ENCODE measurements around the gene MIOS. TPM values are rescaled to one million over a fixed set of nuclear protein-coding genes. Genes with fewer than 3 reads are reported as not detected.

The MIOS gene
- total RNA-seq, 1 donor from 2014 or later = 37.9 TPM

GRCh38 chr7:7581531-7582179, 15.0 kb downstream of the MIOS start:
- Mint-ChIP-seq H3K36me3 (ENCODE audit: low read depth) (peaks cover 2% of the 10 kb centered on the region), H3K27me3 (ENCODE audit: low read depth) (no peaks in the 10 kb centered on the region), H3K4me1 (no peaks in the 10 kb centered on the region), H3K9me3 (no peaks in the 10 kb centered on the region), H3K4me3 (no peak overlapping the region), H3K27ac (ENCODE audit: unreplicated experiment) (no peak overlapping the region)
- TF ChIP-seq, protein P1, sequence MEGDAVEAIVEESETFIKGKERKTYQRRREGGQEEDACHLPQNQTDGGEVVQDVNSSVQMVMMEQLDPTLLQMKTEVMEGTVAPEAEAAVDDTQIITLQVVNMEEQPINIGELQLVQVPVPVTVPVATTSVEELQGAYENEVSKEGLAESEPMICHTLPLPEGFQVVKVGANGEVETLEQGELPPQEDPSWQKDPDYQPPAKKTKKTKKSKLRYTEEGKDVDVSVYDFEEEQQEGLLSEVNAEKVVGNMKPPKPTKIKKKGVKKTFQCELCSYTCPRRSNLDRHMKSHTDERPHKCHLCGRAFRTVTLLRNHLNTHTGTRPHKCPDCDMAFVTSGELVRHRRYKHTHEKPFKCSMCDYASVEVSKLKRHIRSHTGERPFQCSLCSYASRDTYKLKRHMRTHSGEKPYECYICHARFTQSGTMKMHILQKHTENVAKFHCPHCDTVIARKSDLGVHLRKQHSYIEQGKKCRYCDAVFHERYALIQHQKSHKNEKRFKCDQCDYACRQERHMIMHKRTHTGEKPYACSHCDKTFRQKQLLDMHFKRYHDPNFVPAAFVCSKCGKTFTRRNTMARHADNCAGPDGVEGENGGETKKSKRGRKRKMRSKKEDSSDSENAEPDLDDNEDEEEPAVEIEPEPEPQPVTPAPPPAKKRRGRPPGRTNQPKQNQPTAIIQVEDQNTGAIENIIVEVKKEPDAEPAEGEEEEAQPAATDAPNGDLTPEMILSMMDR (conservative IDR thresholded peaks at IDR 0.05) = peak; percentile 20
- DNase-seq (ENCODE audit: low read depth, low spot score) = no peak

- no peak for DNase-seq (ENCODE audit: low read depth, low spot score)
- H3K27me3 Mint-ChIP-seq (ENCODE audit: low read depth) = no peaks in the 10 kb centered on the region
- peaks cover 2% of the 10 kb centered on the region for H3K36me3 Mint-ChIP-seq (ENCODE audit: low read depth)
- no peaks in the 10 kb centered on the region for H3K4me1 Mint-ChIP-seq
- no peaks in the 10 kb centered on the region for H3K9me3 Mint-ChIP-seq
- H3K4me3 Mint-ChIP-seq = no peak overlapping the region
- TF ChIP-seq, protein P1 (conservative IDR thresholded peaks at IDR 0.05) = no peak
- H3K27ac Mint-ChIP-seq (ENCODE audit: unreplicated experiment) = no peak overlapping the region
These were observed 15.9 kb downstream of the MIOS start for GRCh38 chr7:7582596-7582995.

DNA sequence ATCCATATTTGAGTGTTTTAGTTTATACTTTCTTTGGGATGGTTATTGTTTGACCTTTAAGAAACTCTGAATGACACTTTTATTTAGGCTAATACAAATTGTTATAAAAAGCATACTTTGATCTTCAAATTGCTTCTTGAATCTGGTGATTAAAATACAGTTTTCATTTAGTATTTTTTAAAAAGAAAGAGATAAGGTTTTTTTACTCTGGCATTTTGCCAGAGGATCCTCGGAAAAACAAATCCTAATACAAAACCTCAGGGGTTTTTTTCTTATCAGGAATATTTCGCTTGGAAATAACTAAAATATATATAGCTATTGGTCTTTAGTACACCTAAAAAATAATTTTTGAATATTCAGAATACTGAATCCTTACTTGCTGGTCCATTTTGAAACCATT, 17.0 kb downstream of the MIOS start:
- Mint-ChIP-seq H3K4me3 (no peak overlapping the region), H3K4me1 (no peaks in the 10 kb centered on the region), H3K36me3 (ENCODE audit: low read depth) (peaks cover 2% of the 10 kb centered on the region), H3K9me3 (no peaks in the 10 kb centered on the region), H3K27ac (ENCODE audit: unreplicated experiment) (no peak overlapping the region), H3K27me3 (ENCODE audit: low read depth) (no peaks in the 10 kb centered on the region)
- TF ChIP-seq, protein P1 (conservative IDR thresholded peaks at IDR 0.05) = no peak
- DNase-seq (ENCODE audit: low read depth, low spot score) = no peak

GRCh38 chr7:7584653-7585052, 18.0 kb downstream of the MIOS start:
- H3K9me3 Mint-ChIP-seq = no peaks in the 10 kb centered on the region
- H3K36me3 Mint-ChIP-seq (ENCODE audit: low read depth) = peaks cover under 1% of the 10 kb centered on the region
- no peak overlapping the region for H3K27ac Mint-ChIP-seq (ENCODE audit: unreplicated experiment)

GRCh38 chr7:7585241-7585928, 18.7 kb downstream of the MIOS start:
- H3K27ac Mint-ChIP-seq (ENCODE audit: unreplicated experiment) = no peak overlapping the region
- no peaks in the 10 kb centered on the region for H3K4me1 Mint-ChIP-seq
- H3K9me3 Mint-ChIP-seq = no peaks in the 10 kb centered on the region
- DNase-seq (ENCODE audit: low read depth, low spot score) = no peak
- TF ChIP-seq, protein P1 (conservative IDR thresholded peaks at IDR 0.05) = no peak
- H3K36me3 Mint-ChIP-seq (ENCODE audit: low read depth) = peaks cover 5% of the 10 kb centered on the region
- no peaks in the 10 kb centered on the region for H3K27me3 Mint-ChIP-seq (ENCODE audit: low read depth)
- H3K4me3 Mint-ChIP-seq = no peak overlapping the region

More at GRCh38 chr7:7584653-7585052, 18.0 kb downstream of the MIOS start:
- TF ChIP-seq, protein P1 (conservative IDR thresholded peaks at IDR 0.05) = no peak
- H3K4me3 Mint-ChIP-seq = no peak overlapping the region
- H3K4me1 Mint-ChIP-seq = no peaks in the 10 kb centered on the region
- no peaks in the 10 kb centered on the region for H3K27me3 Mint-ChIP-seq (ENCODE audit: low read depth)
- DNase-seq (ENCODE audit: low read depth, low spot score) = no peak
